ENCODE data around the gene DDX21.
"Not testable (repeated sequence)": the region's sequence is repeated elsewhere in the genome, so short reads cannot be mapped to it uniquely, and the experiment has no call there.

Gene DDX21

GRCh38 chr10:68955832-68956532 is at the start of gene DDX21:
TSS of gene DDX21 (plus strand) at chr10:68956170. CDS start at chr10:68956226, 56 bp downstream.
- TF ChIP-seq CTCF (IDR thresholded peaks at IDR 0.05; ENCODE audit: low read depth, low read length) = peak; percentile 61
- H3K9me3 ChIP-seq (ENCODE audit: severe bottlenecking) = no peaks in the 10 kb centered on the region
- H3K36me3 ChIP-seq = peaks cover 32% of the 10 kb centered on the region
- peak within 1 kb of the TSS; percentile 87 for H3K27ac ChIP-seq
- DNase-seq = peak; percentile 92
- peak within 1 kb of the TSS; percentile 99 for H3K4me3 ChIP-seq (ENCODE audit: low read depth, low read length)
- no peaks in the 10 kb centered on the region for H3K27me3 ChIP-seq (ENCODE audit: insufficient read depth, low read depth, severe bottlenecking)

- no peak for DNase-seq
- peaks cover 56% of the 10 kb centered on the region for H3K36me3 ChIP-seq
- no peak overlapping the region for H3K4me3 ChIP-seq (ENCODE audit: low read depth, low read length)
- no peaks in the 10 kb centered on the region for H3K9me3 ChIP-seq (ENCODE audit: severe bottlenecking)
- TF ChIP-seq CTCF (IDR thresholded peaks at IDR 0.05; ENCODE audit: low read depth, low read length) = no peak
- no peak overlapping the region for H3K27ac ChIP-seq
- no peaks in the 10 kb centered on the region for H3K27me3 ChIP-seq (ENCODE audit: insufficient read depth, low read depth, severe bottlenecking)
These were observed 31.4 kb upstream of the DDX21 start for GRCh38 chr10:68924593-68924992.

GRCh38 chr10:68925489-68925888 is 30.5 kb upstream of the DDX21 start:
- TF ChIP-seq CTCF (IDR thresholded peaks at IDR 0.05; ENCODE audit: low read depth, low read length) = no peak
- no peak overlapping the region for H3K27ac ChIP-seq

GRCh38 chr10:68929157-68929556 is 26.8 kb upstream of the DDX21 start:
- H3K36me3 ChIP-seq = peaks cover 58% of the 10 kb centered on the region
- not testable (repeated sequence) for DNase-seq; H3K27ac ChIP-seq; H3K4me3 ChIP-seq (ENCODE audit: low read depth, low read length); H3K27me3 ChIP-seq (ENCODE audit: insufficient read depth, low read depth, severe bottlenecking); H3K9me3 ChIP-seq (ENCODE audit: severe bottlenecking)

More at GRCh38 chr10:68925489-68925888, 30.5 kb upstream of the DDX21 start:
- no peaks in the 10 kb centered on the region for H3K9me3 ChIP-seq (ENCODE audit: severe bottlenecking)
- DNase-seq = no peak
- no peaks in the 10 kb centered on the region for H3K27me3 ChIP-seq (ENCODE audit: insufficient read depth, low read depth, severe bottlenecking)
- H3K4me3 ChIP-seq (ENCODE audit: low read depth, low read length) = no peak overlapping the region
- H3K36me3 ChIP-seq = peaks cover 52% of the 10 kb centered on the region

- not testable (repeated sequence) for H3K4me3 ChIP-seq (ENCODE audit: low read depth, low read length); H3K27me3 ChIP-seq (ENCODE audit: insufficient read depth, low read depth, severe bottlenecking); DNase-seq; H3K27ac ChIP-seq; H3K9me3 ChIP-seq (ENCODE audit: severe bottlenecking)
- peaks cover 65% of the 10 kb centered on the region for H3K36me3 ChIP-seq
These were observed 26.1 kb upstream of the DDX21 start for GRCh38 chr10:68929888-68930287.

GRCh38 chr10:68932860-68933259 is 23.1 kb upstream of the DDX21 start:
- H3K27me3 ChIP-seq (ENCODE audit: insufficient read depth, low read depth, severe bottlenecking); H3K9me3 ChIP-seq (ENCODE audit: severe bottlenecking); H3K27ac ChIP-seq; DNase-seq; H3K4me3 ChIP-seq (ENCODE audit: low read depth, low read length): not testable (repeated sequence)
- peaks cover 64% of the 10 kb centered on the region for H3K36me3 ChIP-seq

GRCh38 chr10:68934994-68935393 is 21.0 kb upstream of the DDX21 start:
- TF ChIP-seq CTCF (IDR thresholded peaks at IDR 0.05; ENCODE audit: low read depth, low read length) = no peak
- H3K27ac ChIP-seq = no peak overlapping the region
- no peaks in the 10 kb centered on the region for H3K27me3 ChIP-seq (ENCODE audit: insufficient read depth, low read depth, severe bottlenecking)

More at GRCh38 chr10:68934994-68935393, 21.0 kb upstream of the DDX21 start:
- Histone ChIP-seq H3K36me3 (peaks cover 64% of the 10 kb centered on the region), H3K9me3 (ENCODE audit: severe bottlenecking) (no peaks in the 10 kb centered on the region), H3K4me3 (ENCODE audit: low read depth, low read length) (no peak overlapping the region)
- no peak for DNase-seq

All from WERI-Rb-1 (cell line).